HG03565 (cell line): ENCODE measurements around the gene ZDHHC4.
"Not testable (repeated sequence)": the region's sequence is repeated elsewhere in the genome, so short reads cannot be mapped to it uniquely, and the experiment has no call there.

Source experiments
- ATAC-seq: cut with Tn5 transposase; IDR thresholded peaks from one replicate; pipeline ENCODE4 v1.9.1; 2021; ENCODE audit warnings: mild to moderate bottlenecking, moderate library complexity; ENCODE audit not compliant: unreplicated experiment

Gene ZDHHC4

GRCh38 chr7:6559896-6560295 lies 17.4 kb upstream of the ZDHHC4 start:
- ATAC-seq, result no peak

GRCh38 chr7:6562106-6562505 lies 15.1 kb upstream of the ZDHHC4 start:
- ATAC-seq, result no peak

- no peak for ATAC-seq
Observed at GRCh38 chr7:6563936-6564770, 13.1 kb upstream of the ZDHHC4 start.

GRCh38 chr7:6565655-6566054 lies 11.6 kb upstream of the ZDHHC4 start:
- no peak for ATAC-seq

GRCh38 chr7:6567886-6568285 lies 9.4 kb upstream of the ZDHHC4 start:
- no peak for ATAC-seq

- ATAC-seq, result no peak
Observed at GRCh38 chr7:6571160-6571779, 6.0 kb upstream of the ZDHHC4 start.

GRCh38 chr7:6575281-6576023 lies 1.8 kb upstream of the ZDHHC4 start:
- ATAC-seq, result no peak

- no peak for ATAC-seq
Observed at GRCh38 chr7:6576024-6576866, 1.0 kb upstream of the ZDHHC4 start.

- ATAC-seq, result not testable (repeated sequence)
Observed at GRCh38 chr7:6576867-6577368, 336 bp upstream of the ZDHHC4 start.

GRCh38 chr7:6578114-6579084 lies 1.1 kb downstream of the ZDHHC4 start:
- ATAC-seq, result no peak

- ATAC-seq, result no peak
Observed at GRCh38 chr7:6579446-6579845, 2.2 kb downstream of the ZDHHC4 start.

- not testable (repeated sequence) for ATAC-seq
Observed at GRCh38 chr7:6585746-6586432, 8.6 kb downstream of the ZDHHC4 start.

GRCh38 chr7:6588566-6588965 lies 11.3 kb downstream of the ZDHHC4 start:
- no peak for ATAC-seq

GRCh38 chr7:6589151-6589828 lies 12.0 kb downstream of the ZDHHC4 start:
- no peak for ATAC-seq

- peak; percentile 83 for ATAC-seq
Observed at GRCh38 chr7:6589829-6590644, 12.8 kb downstream of the ZDHHC4 start, which contains the start of gene INTS15. Gene INTS15 (plus strand): TSS chr7:6590021. CDS start chr7:6590284, 263 bp downstream.

GRCh38 chr7:6590645-6591110 lies 13.4 kb downstream of the ZDHHC4 start:
- no peak for ATAC-seq

GRCh38 chr7:6600093-6600492 lies 22.8 kb downstream of the ZDHHC4 start:
- no peak for ATAC-seq
